PC-3 (cell line): ENCODE results near the gene LRBA. TPM values are rescaled to one million over a fixed set of nuclear protein-coding genes. Genes with fewer than 3 reads are reported as not detected.

ENCODE experiments used
- ATAC-seq: fragments of 200-7000 bp; cut with Tn5 transposase; 2 replicates; pipeline ENCODE4 v1.9.1; 2020; ENCODE audit warnings: mild to moderate bottlenecking, moderate library complexity
- BruUV-seq: library from RNA; stranded (reverse); fragments of 400-500 nt; replicated peaks from 2 replicates; lab custom pipeline; 2021; lab: Mats Ljungman, UMichigan
- CTCF ChIA-PET: fragments of 300-600 bp; sonication (Branson Sonifier 250); formaldehyde crosslinking; loops from one replicate; lab custom pipeline; 2022; ENCODE audit warnings: antibody characterized with exemption; lab: Charles Lee
- POLR2A ChIA-PET: fragments of 300-600 bp; sonication (Branson Sonifier 250); formaldehyde crosslinking; loops from one replicate; lab custom pipeline; 2022; ENCODE audit warnings: antibody characterized with exemption; ENCODE audit not compliant: unreplicated experiment; lab: Charles Lee
- DNase-seq: peaks from one replicate; pipeline ENCODE4 v3.0.0-alpha.2; 2015
- H2AFZ ChIP-seq: fragments of 300-600 bp; sonication (generic); 2 replicates; pipeline ENCODE4 v1.6.0; 2016; ENCODE audit warnings: antibody characterized with exemption, low read length
- H3F3A ChIP-seq: fragments of 300-600 bp; sonication (generic); one replicate; pipeline ENCODE4 v1.6.0; 2017; ENCODE audit warnings: antibody characterized with exemption, low read length, control low read depth, mild to moderate bottlenecking; ENCODE audit not compliant: unreplicated experiment
- H3K27ac ChIP-seq: fragments of 300-600 bp; sonication (generic); 2 replicates; pipeline ENCODE4 v1.5.1; 2016; ENCODE audit warnings: mild to moderate bottlenecking, low read length
- H3K27me3 ChIP-seq: fragments of 300-600 bp; sonication (generic); 2 replicates; pipeline ENCODE4 v1.6.1; 2016; ENCODE audit warnings: low read length, mixed read lengths
- H3K36me3 ChIP-seq: fragments of 300-600 bp; sonication (generic); 2 replicates; pipeline ENCODE4 v1.6.1; 2016; ENCODE audit warnings: low read depth, mixed run types, low read length, mixed read lengths
- H3K4me1 ChIP-seq: fragments of 300-600 bp; sonication (generic); 2 replicates; pipeline ENCODE4 v1.5.1; 2016; ENCODE audit warnings: low read length; ENCODE audit not compliant: insufficient read depth
- H3K4me2 ChIP-seq: fragments of 300-600 bp; sonication (generic); 2 replicates; pipeline ENCODE4 v1.6.0; 2016; ENCODE audit warnings: low read length
- H3K4me3 ChIP-seq: fragments of 300-600 bp; sonication (generic); 2 replicates; pipeline ENCODE4 v1.5.1; 2016; ENCODE audit warnings: mild to moderate bottlenecking, low read length, mixed read lengths
- H3K79me2 ChIP-seq: fragments of 300-600 bp; sonication (generic); 2 replicates; pipeline ENCODE4 v1.6.1; 2017; ENCODE audit warnings: low read length, mixed read lengths
- H3K9ac ChIP-seq: fragments of 300-600 bp; sonication (generic); 2 replicates; pipeline ENCODE4 v1.6.0; 2016; ENCODE audit warnings: mild to moderate bottlenecking, low read length
- H3K9me2 ChIP-seq: fragments of 300-600 bp; sonication (generic); replicated peaks from 2 replicates; pipeline ENCODE4 v1.6.1; 2016; ENCODE audit warnings: mixed run types, low read length, mixed read lengths
- H3K9me3 ChIP-seq: fragments of 300-600 bp; sonication (generic); 2 replicates; pipeline ENCODE4 v1.6.1; 2016; ENCODE audit warnings: low read length, mixed read lengths
- H4K20me1 ChIP-seq: fragments of 300-600 bp; sonication (generic); 2 replicates; pipeline ENCODE4 v1.6.1; 2016; ENCODE audit warnings: low read length, mixed read lengths
- CTCF ChIP-seq: fragments of 300-600 bp; sonication (generic); conservative IDR thresholded peaks from 2 replicates; pipeline ENCODE4 v1.5.1; 2017; ENCODE audit warnings: antibody characterized with exemption, low read depth, mild to moderate bottlenecking, low read length
- EZH2 ChIP-seq: fragments of 300-600 bp; sonication (generic); IDR thresholded peaks from one replicate; pipeline ENCODE4 v1.6.1; 2017; ENCODE audit warnings: antibody characterized with exemption, mild to moderate bottlenecking, low read length; ENCODE audit not compliant: unreplicated experiment
- EZH2phosphoT487 ChIP-seq: fragments of 300-600 bp; sonication (generic); IDR thresholded peaks from 2 replicates; pipeline ENCODE4 v1.6.1; 2018; ENCODE audit warnings: mild to moderate bottlenecking, antibody characterized with exemption, low read length, borderline replicate concordance
- intact Hi-C: fragments of 100-400 bp; cut with micrococcal nuclease; formaldehyde crosslinking; loops from 2 replicates; pipeline ENCODE4 v1.9.0; 2023
- total RNA-seq: library from RNA; depleted of rRNA; stranded (reverse); fragments of >200 nt; gene quantifications from 2 replicates; pipeline ENCODE4 v1.2.3, GENCODE V29; 2014

The LRBA gene
- total RNA-seq, 1 experiment from 2014 or later = 40.8 TPM

- no peak for DNase-seq
- no peak overlapping the region for H3K9ac ChIP-seq
- ATAC-seq = no peak
- no peaks in the 10 kb centered on the region for H3F3A ChIP-seq
- no peaks in the 10 kb centered on the region for H4K20me1 ChIP-seq
- H3K4me2 ChIP-seq = no peak overlapping the region
- ChIA-PET CTCF (no interaction called here), POLR2A (no interaction called here)
- no peak overlapping the region for H3K4me3 ChIP-seq
- no peaks in the 10 kb centered on the region for H3K27me3 ChIP-seq
- H3K9me2 ChIP-seq = no peaks in the 10 kb centered on the region
- H3K36me3 ChIP-seq = no peaks in the 10 kb centered on the region
- TF ChIP-seq EZH2phosphoT487 (no peak), CTCF (no peak), EZH2 (no peak)
- no peak overlapping the region for H2AFZ ChIP-seq
- H3K79me2 ChIP-seq = no peaks in the 10 kb centered on the region
- H3K4me1 ChIP-seq = no peaks in the 10 kb centered on the region
- intact Hi-C loops = no loop called here
- no TSS peak for BruUV-seq
- no peaks in the 10 kb centered on the region for H3K9me3 ChIP-seq
- no peak overlapping the region for H3K27ac ChIP-seq
Measured at GRCh38 chr4:150252741-150253140, 762.3 kb downstream of the LRBA start.

- CTCF ChIA-PET = no interaction called here
- no peaks in the 10 kb centered on the region for H4K20me1 ChIP-seq
- no peak for DNase-seq
Measured at GRCh38 chr4:150252306-150252705, 762.8 kb downstream of the LRBA start.

DNA sequence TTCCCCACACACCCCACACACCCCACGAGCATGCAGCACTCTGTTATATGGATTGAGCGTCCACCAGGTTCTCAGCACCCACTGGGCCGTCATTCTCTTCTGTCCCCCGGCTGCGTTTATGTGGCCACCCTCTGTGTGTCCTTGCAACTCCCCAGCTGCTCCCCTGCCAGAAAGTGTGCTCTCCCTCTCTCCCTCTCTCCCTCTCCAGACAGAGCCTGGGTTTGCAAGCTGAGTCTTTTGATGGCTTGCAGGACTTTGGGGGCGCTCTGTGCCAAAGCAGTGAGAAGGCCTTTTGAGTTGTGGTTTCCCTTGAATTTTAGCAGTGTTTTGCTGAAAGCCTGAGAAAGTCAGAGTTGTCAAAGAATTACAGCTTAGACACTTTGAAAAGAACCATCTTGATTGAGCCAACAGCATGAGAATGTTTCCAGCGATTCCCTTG is 763.3 kb downstream of the LRBA start:
- Histone ChIP-seq H3K27me3 (no peaks in the 10 kb centered on the region), H3K27ac (no peak overlapping the region), H3K9me2 (no peaks in the 10 kb centered on the region), H3K9me3 (no peaks in the 10 kb centered on the region), H2AFZ (no peak overlapping the region), H3K4me2 (no peak overlapping the region), H3K79me2 (no peaks in the 10 kb centered on the region), H3K9ac (no peak overlapping the region), H4K20me1 (no peaks in the 10 kb centered on the region), H3K4me1 (no peaks in the 10 kb centered on the region), H3F3A (no peaks in the 10 kb centered on the region), H3K4me3 (no peak overlapping the region), H3K36me3 (no peaks in the 10 kb centered on the region)
- DNase-seq (no peak), ATAC-seq (no peak)
- ChIA-PET POLR2A (no interaction called here), CTCF (no interaction called here)
- intact Hi-C loops = no loop called here
- TF ChIP-seq EZH2 = no peak
- no peak for TF ChIP-seq CTCF
- TF ChIP-seq EZH2phosphoT487 = no peak
- no TSS peak for BruUV-seq

More at GRCh38 chr4:150252306-150252705, 762.8 kb downstream of the LRBA start:
- no peak for ATAC-seq
- H3F3A ChIP-seq = no peaks in the 10 kb centered on the region
- intact Hi-C loops = no loop called here
- BruUV-seq = no TSS peak
- no peaks in the 10 kb centered on the region for H3K9me2 ChIP-seq
- no peaks in the 10 kb centered on the region for H3K27me3 ChIP-seq
- no peak overlapping the region for H2AFZ ChIP-seq
- POLR2A ChIA-PET = no interaction called here
- H3K4me3 ChIP-seq = no peak overlapping the region
- H3K27ac ChIP-seq = no peak overlapping the region
- no peak for TF ChIP-seq CTCF
- no peak for TF ChIP-seq EZH2
- no peaks in the 10 kb centered on the region for H3K4me1 ChIP-seq
- H3K4me2 ChIP-seq = no peak overlapping the region
- H3K9me3 ChIP-seq = no peaks in the 10 kb centered on the region
- H3K79me2 ChIP-seq = no peaks in the 10 kb centered on the region
- H3K9ac ChIP-seq = no peak overlapping the region
- H3K36me3 ChIP-seq = no peaks in the 10 kb centered on the region
